HG03520 (cell line): ENCODE measurements around the gene CCDC57.

Source experiments
- ATAC-seq: cut with Tn5 transposase; IDR thresholded peaks from one replicate; pipeline ENCODE4 v1.9.1; 2021; ENCODE audit warnings: mild to moderate bottlenecking, moderate library complexity; ENCODE audit not compliant: unreplicated experiment

The CCDC57 gene

GRCh38 chr17:82096709-82097183 lies 115.9 kb downstream of the CCDC57 start:
- ATAC-seq = no peak

DNA sequence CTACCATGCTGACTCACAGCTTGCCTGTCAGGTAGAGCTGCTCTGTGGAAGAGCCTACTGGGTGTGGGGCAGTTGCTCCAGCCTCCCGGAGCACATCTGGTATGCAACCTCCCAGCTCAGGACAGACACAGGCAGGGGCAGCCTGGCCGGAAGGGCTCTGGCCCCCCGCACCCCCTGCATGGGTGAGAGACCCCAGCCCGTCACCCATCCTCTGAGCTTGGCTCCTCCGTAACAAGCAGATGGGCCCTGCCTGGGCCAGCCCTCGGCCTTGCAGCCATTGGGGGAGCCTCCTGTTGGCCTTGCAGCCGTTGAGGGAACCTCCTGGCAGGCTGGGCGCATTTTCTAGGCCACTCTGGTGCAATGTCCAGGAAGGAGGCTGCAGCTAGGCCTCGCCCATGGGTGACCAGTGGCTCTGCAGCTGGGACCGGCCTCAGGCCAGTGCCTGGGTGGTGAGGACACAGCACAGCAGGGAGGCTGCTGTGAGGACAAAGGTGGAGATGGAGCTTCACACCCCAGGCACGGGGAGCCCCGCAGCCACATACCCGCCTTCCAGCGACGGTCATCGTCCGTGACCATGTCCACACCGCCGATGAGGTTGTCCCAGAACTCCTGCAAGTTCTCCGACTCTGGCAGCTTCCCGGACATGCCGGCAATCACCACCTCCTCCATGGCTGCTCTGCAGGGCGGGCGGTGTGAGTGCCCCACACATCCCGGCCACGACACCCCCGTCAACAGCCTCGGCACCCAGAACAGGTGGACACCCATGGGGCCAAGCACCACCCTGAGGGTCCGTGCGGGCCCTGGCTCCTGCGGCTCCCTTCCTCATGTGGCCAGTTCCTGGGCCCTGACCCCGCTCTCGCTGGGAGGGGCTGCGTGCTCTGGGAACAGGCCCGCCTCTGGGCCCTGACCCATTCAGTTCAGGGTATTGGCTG lies 116.6 kb downstream of the CCDC57 start:
- no peak for ATAC-seq

DNA sequence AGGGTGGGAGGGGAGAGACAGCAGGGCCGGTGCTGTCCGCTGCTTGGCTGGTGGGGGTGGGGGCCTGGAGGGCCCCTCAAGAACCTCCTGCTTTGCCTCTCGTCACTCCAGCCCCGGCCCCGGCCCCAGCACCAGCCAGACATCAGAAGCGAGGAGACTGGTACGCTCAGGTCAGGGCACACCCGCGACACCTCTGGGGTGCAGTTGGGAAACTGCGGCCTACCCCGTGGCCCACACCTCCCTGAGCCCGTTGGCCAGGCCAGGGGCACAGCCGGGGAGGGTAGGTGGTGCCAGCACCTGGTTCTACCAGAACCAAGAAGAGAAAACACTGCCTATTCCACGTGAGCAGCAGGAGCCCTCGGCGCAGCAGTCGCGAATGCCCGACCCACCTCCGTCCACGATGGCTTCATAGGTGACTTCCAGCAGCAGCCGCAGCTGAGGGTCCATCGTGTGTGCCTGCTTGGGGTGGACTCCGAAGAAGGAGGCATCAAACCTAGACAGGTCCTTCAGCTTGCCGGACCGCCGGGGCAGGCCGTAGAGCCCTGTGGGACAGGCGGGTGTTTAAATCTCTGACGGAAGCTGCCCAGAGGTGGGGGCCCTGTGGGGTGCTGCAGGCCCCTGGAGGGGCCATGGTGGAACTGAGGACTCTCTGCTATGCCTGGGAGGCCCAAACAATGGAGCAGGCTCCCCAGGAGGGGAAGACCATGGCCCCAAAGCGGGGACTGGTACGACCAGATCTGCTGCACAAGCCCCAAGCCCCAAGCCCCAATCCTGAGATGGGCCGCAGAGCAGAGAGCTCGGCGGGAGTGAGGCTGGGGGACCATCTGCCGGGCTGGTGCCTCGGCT lies 117.5 kb downstream of the CCDC57 start:
- no peak for ATAC-seq

DNA sequence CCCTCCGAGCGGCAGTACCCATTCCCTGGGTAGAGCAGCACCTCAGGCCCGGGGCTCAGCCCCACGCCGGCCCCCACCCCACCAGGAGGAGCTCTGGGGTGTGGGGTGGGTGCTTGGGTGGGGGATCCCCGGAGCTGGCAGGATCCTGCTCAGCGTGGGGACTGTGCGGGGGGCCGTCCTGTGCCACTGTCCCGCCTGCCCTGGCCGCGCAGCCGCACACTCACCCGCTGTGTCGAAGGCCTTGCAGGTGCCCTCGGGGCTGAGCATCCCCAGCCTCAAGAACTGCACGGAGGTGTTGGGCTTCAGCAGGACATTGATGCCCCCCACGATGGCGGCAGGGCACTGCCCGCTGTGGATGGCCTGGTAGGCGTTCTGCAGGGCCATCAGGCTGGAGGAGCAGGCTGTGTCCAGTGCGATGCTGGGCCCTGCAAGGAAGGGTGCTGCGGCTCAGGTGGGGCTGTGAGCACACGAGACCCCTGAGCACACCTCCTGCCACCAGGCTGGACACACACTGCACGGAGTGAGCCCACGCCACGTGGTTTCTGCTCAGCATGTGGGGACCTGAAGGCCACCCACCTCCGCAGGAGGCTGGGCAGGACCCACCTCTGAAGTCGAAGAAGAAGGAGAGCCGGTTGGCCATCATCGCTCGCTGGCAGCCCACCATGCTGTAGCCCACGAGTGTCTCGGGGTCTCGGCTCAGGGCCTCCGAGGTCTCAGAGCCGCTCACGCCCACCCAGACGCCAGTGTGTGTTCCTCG lies 119.5 kb downstream of the CCDC57 start:
- ATAC-seq = no peak

GRCh38 chr17:82092628-82092994 lies 120.0 kb downstream of the CCDC57 start:
- ATAC-seq = no peak

GRCh38 chr17:82092094-82092586 lies 120.5 kb downstream of the CCDC57 start:
- ATAC-seq = no peak

DNA sequence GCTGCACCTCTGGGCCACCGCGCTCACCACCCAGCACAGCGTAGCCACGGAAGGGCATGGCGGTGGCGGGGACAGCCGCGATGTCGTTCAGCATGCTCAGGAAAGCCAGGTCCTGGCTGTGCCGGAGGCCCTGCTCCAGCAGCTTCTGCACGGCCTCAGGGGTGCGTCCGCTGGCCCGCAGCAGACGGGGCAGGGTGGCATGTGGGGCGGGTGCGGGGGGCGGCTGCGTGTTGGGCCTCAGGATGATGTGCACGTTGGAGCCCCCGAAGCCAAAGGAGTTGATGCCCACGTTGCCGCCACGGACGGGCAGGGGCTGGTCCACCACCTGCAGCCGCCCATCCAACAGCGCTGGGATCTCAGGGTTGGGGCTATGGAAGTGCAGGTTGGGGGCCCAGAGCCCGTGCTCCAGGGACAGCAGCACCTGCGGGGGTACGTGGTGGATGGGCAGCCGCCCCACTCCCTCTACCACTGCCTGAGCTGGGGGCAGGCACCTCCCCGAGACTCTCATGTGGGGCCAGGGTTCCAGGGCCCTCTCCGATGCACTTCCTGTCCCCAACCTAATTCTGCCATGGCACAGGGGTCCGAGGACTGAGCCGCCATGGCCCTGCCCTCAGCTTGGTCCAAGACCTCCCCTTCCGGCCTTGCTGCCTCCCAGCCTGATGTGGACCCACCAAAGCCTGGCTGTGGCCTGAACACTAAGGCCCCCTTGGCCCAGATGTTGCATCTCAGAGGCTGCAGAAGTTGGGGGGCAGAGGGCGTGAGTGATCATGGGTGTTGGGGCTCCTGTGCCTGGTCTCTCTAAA lies 121.2 kb downstream of the CCDC57 start:
- ATAC-seq = no peak

DNA sequence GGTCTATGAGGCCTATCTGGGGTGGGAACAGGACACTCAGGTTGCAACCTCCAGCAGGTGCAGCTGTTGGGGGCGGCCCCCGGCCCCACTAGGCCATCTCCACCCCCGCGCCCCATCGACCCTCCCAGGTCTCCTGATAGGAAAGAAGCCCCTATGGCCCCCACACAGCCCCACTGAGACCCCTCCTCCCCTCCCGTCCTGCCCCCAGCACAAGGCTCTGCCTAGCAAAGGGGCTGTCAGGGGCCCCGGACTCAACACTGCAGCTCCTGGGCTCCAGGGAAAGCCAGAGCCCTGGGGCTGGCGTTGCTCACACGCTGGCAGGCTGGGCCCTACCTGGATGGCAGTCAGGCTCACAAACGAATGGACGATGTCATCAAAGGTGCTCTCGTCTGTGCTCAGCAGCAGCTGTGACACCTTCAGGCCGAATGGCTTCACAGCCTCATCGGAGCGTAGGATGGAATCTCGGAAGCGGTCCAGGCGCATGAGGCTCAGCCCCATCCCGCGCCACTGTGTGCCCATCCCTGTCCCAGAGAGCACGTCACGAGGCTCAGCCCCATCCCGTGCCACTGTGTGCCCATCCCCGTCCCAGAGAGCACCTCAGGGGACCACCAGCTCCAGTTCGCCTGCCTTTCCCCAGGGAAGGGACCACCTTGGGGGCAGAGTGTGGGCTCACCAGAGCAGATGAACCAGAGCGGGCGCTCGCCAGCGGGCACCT lies 121.9 kb downstream of the CCDC57 start:
- no peak for ATAC-seq

DNA sequence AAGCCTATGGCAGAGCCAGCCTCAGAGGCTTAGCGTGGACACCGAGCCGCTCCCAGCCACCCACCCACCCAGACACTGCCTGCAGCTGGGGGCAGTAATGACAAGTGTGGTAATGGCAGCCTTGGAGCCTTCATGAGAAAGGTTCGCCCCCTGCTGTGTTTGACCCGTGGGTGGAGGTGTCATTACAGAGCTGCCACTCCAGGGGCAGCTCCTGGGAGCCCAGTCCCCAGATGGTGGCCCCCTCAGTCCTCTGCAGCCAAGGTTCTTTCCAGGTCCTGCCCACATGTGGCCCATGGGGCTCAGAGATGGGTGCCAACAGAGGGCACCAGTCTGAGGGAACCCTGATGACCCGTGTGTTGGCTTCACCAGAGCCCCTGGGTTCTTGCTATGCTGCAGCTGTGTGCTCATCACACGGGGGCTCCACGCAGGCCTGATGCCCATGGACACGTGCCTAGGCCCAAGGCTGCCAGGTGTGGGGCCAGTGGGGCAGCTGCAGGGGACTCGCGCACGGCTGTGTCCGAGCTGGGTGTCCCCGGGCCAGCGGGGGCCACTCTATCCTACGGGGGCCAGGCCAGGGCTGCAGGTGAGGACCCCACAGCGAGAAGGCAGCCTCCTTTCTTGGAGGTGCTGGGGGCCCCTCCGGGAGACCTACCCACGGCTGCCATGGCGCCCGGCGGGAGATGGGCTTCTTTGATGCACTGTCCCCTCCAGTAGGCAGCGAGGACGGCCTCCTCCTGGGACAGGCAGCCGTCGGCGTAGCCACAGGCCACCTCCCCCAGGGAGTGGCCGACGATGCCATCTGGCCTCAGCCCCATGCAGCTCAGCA lies 122.7 kb downstream of the CCDC57 start:
- no peak for ATAC-seq

- no peak for ATAC-seq
Observed at GRCh38 chr17:82088838-82089722, 123.6 kb downstream of the CCDC57 start.

- no peak for ATAC-seq
Observed at GRCh38 chr17:82087961-82088837, 124.4 kb downstream of the CCDC57 start.

DNA sequence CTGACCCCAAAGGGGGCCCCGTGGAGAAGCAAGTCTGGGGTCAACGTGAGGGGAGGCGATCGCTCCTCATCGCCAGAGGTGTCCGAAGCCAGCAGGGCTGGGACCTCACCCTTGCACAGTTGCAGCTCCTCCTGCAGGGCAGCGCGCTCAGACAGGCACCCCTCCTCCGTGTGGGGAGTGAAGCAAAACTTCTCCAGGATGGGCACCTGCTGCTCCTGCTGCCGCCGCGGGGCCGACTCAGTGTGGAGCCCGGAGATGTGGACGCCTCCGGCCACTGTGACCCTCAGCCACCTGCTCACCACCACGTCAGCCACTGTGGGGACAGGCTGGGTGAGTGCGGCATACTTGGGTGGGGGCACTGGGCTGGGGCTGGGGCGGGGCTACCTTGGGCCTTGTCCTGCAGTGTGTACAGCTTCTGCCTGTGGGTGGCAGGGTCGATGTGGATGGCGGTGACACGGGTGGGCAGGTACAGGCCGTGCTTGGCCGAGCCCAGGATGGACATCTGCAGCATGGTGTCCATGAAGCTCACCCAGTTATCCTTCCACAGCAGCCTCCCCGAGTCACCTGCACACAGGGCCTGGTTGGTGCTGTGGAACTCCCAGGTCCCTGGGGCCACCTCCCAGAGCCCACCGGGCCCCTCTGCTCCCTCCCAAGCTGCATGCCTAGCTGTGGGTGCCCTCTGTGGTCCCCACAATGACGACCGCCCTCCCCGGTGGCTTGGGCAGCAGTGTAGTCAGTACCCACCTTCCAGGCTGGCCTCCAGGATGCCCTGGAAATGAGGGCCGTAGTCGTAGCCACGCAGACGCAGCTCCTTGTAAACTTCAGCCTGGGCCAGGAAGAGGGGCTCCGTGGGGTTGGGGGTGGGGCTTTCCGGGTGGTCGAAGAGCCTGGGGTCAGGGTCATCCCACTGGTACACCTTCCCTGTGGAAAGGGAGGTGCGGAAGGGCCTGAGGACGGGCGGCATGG lies 125.4 kb downstream of the CCDC57 start:
- no peak for ATAC-seq

DNA sequence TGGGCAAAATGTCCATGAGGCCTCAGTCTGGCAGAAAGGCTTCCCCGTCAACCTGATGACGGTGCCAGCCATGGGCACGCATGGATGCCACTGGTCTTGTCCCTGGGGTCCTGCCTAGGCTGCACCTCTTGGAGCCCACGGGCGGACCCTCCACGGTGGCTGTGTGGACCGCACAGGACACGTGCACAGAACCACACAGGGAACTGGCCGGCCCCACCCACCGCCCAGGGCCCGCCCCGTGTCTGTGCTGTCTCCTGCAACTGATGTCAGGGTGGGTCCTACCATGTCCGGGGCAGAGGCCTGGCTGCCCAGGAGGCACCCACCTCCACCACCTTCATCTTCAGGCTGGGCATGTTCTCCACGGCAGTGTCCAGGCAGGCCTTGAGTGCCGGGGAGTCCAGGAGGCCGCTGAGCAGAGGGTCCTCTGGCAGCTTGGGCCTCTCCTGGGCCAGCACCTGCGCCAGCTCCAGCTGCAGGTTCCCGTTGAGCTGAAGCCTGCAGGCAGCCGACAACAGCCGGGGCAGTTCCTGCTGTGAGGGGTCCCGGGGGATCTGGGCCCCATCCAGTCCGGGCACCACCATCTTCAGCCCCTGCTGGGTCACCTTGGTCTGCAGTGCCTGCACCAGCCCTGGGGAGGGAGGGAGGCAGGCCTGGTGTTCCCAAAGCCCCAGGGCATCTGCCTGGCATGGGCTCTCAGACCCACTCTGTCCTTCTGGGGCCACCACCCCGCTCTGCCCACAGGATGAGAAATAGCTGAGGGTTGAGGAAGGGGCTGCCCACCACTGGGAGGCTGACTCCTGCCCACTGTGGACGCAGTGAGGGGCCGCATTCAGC lies 126.5 kb downstream of the CCDC57 start:
- ATAC-seq = no peak

- ATAC-seq = no peak
Observed at GRCh38 chr17:82085031-82085861, 127.4 kb downstream of the CCDC57 start.
